ENCODE measurements around the gene ADAMTS13.
"Not testable (repeated sequence)": the region's sequence is repeated elsewhere in the genome, so short reads cannot be mapped to it uniquely, and the experiment has no call there.

Gene ADAMTS13

DNA sequence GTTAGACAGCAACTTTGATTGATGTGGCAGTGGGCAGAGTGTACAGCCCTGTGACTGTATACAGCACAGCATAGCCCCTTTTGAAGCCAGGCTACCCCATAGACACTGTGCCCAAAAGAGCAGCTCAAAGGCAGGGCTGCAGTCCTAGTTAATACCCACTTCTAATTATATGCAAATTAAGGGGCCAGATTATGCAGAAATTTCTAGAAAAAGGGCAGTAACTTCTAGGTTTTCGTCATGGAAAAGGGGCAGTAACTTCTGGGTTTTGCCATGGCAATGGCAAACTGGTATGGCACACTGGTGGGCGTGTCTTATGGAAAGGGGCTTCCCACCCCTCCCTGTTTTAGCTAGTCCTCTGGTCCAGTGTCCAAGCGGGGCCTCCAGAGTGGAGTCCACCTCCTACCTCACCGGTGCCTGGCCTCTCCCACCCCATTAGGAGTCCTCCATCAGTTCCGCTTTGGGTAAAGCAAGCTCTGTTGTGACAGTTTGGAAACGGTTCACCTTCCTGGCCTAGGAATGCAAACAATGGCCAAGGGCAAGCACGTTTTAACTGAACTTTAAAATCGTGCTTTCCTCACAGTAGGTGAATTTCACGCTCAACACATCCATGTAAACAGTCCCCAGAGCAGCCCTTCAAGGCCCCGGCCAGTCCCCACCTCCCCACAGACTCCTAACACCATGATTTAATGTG, 5.6 kb downstream of the ADAMTS13 start:
- DNase-seq, result no peak

DNA sequence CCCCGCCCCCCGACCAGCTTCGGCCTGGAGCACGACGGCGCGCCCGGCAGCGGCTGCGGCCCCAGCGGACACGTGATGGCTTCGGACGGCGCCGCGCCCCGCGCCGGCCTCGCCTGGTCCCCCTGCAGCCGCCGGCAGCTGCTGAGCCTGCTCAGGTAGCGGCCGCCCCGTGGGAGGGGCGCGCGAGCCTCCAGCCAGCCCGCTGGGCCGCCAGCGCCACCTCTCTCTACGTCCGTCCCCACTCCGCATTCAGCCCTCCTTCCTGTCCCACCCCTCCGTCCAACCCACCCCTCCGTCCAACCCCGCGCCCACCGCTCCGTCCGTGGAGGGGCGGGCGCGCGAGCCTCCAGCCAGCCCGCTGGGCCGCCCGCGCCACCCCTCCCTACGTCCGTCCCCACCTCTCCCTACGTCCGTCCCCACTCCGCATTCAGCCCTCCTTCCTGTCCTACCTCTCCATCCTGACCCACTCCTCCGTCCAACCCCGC, 6.5 kb downstream of the ADAMTS13 start:
- no peak for DNase-seq

DNA sequence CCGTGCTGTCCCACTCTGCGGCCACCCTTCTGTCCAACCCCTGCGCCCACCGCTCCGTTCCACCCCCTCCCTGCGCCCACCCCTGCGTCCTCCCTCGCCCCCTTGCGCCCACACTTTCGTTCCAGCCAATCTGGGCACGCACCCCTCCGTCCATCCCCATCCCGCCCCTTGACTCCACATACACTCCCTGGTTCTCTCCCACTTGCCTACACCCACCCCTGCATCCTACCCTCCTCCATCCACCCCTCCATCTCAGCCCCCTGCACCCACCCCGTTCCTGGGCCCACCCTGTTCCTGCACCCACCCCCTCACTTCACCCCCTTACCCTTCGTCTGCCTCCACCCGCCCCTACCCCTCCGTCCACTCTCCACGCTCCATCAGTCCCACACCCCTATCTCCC, 7.0 kb downstream of the ADAMTS13 start:
- DNase-seq, result no peak

DNA sequence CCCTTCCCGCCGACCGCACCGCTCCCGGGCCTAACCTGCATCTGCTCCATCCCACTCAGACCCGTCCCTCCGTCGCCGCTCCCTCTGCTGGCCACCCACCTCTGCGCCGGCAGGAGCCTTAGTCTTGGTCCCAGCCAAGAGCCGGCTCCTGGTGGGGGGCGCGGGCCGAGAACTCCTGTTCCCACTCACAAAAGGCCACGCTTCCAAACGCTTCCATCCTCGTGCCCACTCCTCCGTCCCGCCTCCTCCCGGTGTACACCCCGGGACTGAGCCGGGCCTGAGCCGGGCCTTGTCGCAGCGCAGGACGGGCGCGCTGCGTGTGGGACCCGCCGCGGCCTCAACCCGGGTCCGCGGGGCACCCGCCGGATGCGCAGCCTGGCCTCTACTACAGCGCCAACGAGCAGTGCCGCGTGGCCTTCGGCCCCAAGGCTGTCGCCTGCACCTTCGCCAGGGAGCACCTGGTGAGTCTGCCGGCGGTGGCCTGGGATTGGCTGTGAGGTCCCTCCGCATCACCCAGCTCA, 7.5 kb downstream of the ADAMTS13 start:
- peak; percentile 12 for DNase-seq

DNA sequence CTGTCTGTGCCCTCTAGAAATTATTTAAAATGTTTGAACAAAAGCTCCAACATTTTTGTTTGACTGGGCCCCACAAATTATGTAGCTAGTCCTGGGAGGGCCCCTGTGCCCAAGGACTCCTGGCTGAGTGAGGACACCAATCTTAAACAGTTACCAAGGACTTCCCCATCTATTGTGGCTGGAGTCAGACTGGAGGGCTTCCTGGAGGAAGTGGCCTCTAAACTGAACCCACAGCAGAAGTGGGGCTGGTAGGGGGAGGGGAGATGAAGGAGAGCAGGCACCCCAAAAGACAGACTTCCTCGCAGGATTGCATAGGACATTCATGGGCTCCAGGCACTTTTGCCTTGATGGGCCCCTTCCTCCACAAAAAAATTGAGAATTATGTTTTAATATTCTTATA, 8.1 kb downstream of the ADAMTS13 start:
- DNase-seq, result no peak

GRCh38 chr9:133433351-133433843, 11.2 kb downstream of the ADAMTS13 start:
- DNase-seq, result no peak

DNA sequence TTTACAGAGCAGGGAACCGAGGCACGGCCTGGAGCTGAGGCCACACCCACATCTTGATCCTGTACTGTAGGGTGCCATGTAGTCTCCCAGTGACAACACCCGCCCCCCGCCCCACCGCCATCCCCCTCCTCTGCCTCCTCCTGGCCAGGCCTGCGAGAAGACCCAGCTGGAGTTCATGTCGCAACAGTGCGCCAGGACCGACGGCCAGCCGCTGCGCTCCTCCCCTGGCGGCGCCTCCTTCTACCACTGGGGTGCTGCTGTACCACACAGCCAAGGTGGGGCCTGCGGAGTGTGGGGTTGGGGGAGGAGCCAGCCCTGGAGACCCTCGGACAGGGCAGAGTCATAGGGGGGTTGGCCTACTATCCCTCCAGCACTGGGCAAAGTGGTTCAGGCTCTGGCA, 14.5 kb downstream of the ADAMTS13 start:
- DNase-seq, result no peak

GRCh38 chr9:133437753-133438531, 15.8 kb downstream of the ADAMTS13 start:
- no peak for DNase-seq

DNA sequence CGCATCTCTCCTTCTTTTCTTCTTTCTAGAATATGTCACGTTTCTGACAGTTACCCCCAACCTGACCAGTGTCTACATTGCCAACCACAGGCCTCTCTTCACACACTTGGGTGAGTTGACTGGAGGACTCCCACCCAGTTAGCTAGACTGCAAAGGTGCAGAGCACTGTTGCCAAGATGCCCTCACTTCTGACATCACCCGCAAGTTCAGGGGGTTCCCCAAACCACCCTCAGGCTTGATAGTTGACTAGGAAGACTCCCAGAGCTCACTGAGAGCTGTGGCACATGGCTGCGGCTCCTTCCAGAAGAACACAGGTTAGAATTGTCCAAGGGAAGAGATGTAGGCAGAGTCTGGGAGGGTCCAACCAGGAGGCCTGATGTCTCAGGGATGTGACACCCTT, 17.2 kb downstream of the ADAMTS13 start:
- no peak for DNase-seq

DNA sequence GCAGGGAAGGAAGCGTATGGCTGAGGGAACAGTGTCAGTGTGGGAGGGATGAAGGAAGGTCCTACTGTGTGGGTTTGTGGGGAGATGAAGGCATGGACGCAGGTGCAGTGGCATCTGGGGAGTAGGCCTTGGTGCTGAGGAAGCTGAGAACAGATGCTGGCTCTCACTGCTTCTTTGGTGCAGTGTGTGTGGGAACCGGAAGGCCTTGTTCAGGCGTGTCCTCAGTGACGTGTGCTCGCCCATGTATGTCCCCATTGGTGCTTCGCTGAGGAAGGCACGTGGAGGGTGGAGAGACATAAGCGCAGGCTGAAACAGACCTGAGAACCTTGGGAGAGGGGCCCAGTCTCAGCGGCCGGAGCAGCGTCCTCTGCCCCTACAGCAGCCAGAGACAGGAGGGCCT, 18.7 kb downstream of the ADAMTS13 start:
- no peak for DNase-seq

- no peak for DNase-seq
These were observed 19.4 kb downstream of the ADAMTS13 start for GRCh38 chr9:133441571-133441970.

- no peak for DNase-seq
These were observed 21.1 kb downstream of the ADAMTS13 start for GRCh38 chr9:133443248-133443647.

DNA sequence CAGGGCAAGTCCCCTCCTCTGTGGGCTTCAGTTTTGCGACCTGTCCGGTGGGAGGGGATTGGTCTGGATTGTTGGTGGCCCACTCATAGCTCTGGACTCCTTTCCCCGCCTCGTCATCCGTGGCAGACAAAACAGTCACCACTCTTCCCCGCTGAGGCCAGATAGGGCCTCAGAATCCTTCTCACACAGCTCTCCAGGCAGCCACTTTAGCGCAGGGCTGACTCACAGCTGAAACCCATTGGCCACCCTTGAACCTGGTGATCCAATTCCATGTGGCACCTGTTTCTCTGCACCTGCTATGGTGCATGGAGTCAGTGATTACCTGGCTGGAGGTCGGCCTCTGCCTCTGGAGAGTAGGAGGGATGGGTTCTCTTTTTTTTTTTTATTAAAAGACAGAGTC, 21.8 kb downstream of the ADAMTS13 start:
- no peak for DNase-seq

DNA sequence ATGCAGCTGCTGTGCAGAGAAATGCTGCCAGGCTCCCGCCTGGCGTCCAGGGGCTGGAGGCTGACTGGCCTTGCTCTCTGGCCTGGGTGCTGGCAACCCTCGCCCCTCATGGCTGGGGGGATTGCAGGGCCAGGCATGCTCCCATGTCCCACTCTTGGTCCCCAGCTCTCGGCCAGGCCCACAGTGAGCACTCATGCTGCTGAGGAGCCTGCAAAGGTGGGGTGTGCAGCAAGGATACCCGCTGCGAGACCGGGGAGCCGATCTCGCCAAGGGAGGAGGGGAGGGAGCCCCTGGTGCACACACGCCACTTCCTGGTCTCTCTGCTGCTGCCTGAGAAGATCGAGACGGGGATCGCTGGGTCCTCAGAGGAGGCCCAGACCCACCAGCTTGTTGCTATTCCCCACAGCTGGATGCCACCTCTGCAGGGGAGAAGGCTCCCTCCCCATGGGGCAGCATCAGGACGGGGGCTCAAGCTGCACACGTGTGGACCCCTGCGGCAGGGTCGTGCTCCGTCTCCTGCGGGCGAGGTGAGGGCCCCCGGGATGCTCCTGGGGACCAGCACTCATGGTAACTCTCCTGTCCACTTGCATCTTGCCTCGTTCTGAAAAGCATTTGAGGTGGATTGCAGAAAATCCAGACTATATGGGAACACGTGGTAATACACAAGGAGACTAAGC, 23.3 kb downstream of the ADAMTS13 start:
- no peak for DNase-seq

- DNase-seq, result no peak
These were observed 26.4 kb downstream of the ADAMTS13 start for GRCh38 chr9:133448487-133448972.

GRCh38 chr9:133449760-133450159, 27.6 kb downstream of the ADAMTS13 start:
- DNase-seq, result no peak

DNA sequence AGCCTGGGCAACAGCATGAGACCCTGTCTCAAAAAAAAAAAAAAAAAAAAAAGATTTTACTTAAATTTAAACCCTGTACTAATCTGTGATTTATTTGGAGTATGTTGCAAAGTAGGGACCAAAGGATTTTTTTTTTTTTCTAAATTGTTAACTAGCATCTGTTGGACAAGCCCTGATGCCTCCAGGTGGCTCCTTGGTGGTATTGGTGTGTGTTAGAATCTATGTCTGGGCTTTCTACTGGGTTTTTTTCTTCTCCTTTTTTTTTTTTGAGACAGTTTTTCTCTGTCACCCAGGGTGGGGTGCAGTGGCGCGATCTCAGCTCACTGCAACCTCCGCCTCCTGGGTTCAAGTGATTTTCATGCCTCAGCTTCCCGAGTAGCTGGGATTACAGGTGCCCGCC, 29.7 kb downstream of the ADAMTS13 start:
- not testable (repeated sequence) for DNase-seq

DNA sequence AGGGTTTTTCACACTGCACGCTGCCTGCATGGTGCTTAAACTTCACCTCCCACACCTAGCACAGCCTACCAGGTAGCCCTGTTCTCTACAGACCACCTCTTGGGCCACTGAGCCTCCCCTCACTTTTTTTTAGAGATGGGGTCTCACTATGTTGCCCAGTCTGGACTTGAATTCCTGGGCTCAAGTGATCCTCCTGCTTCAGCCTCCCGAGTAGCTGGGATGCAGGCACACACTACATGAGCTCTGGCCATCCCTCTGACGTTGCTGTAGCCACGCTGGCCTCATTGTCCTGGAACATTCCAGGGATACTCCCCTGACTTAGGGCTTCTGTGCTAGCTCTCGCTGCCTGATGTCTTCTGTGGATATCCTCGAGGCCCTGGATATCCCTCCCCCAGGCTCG, 30.4 kb downstream of the ADAMTS13 start:
- DNase-seq, result no peak

DNA sequence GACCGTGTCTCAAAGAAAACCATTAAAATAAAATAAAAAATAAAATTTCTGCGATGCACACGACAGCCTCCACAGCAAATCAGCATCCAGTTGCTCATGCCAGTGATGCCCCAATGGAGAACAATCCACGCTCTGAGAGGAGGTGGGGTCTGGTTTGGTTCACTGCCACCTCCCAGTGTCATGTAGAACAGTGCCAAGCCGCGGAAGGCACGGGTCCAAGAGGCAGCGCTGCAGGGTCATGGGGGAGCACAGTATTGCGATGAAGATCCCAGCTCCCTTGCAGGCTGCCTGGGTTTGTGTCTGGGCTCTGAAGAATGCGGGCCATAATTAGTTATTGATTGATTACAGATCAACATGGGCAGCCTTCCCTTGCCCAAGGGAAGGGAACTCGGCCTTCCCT, 31.5 kb downstream of the ADAMTS13 start:
- no peak for DNase-seq

GRCh38 chr9:133454325-133454724, 32.2 kb downstream of the ADAMTS13 start:
- no peak for DNase-seq

GRCh38 chr9:133454943-133455673, 32.9 kb downstream of the ADAMTS13 start:
- DNase-seq, result no peak

- no peak for DNase-seq
These were observed 33.8 kb downstream of the ADAMTS13 start for GRCh38 chr9:133455936-133456335.

DNA sequence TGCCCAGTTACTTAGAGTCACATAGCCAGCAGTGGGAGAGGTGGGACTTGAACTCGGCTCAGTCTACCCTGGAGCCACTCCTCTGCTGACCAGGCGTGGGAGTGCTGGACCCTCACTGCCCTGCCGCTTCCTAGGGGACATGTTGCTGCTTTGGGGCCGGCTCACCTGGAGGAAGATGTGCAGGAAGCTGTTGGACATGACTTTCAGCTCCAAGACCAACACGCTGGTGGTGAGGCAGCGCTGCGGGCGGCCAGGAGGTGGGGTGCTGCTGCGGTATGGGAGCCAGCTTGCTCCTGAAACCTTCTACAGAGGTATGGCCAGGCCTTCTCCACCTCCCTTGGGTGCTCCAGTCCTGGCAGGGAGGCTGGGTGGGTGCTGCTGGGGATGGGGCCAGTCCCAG, 34.2 kb downstream of the ADAMTS13 start:
- DNase-seq, result no peak

Data from activated CD4-positive, alpha-beta T cell treated with anti-CD3 and anti-CD28 coated beads, Interleukin-2, amount 50 U/mL, for 1 hour (primary cell).